HG02571 (cell line): Measurements from ENCODE around the gene BRIP1.
"Not testable (repeated sequence)": the region's sequence is repeated elsewhere in the genome, so short reads cannot be mapped to it uniquely, and the experiment has no call there.

Source experiments
- ATAC-seq: cut with Tn5 transposase; IDR thresholded peaks from one replicate; pipeline ENCODE4 v1.9.1; 2021; ENCODE audit warnings: mild to moderate bottlenecking, moderate library complexity; ENCODE audit not compliant: unreplicated experiment

Gene BRIP1

GRCh38 chr17:61862975-61863800, at the start of gene BRIP1:
TSS of gene BRIP1 (minus strand) at chr17:61863528. CDS start at chr17:61861539, 1,989 bp downstream.
- ATAC-seq = peak; percentile 94

GRCh38 chr17:61908292-61909037, 45.1 kb upstream of the BRIP1 start:
- no peak for ATAC-seq

GRCh38 chr17:61907361-61907760, 44.0 kb upstream of the BRIP1 start:
- ATAC-seq = no peak

- ATAC-seq = no peak
Observed at GRCh38 chr17:61904094-61904710, 40.9 kb upstream of the BRIP1 start.

- ATAC-seq = no peak
Observed at GRCh38 chr17:61903251-61903650, 39.9 kb upstream of the BRIP1 start.

- ATAC-seq = no peak
Observed at GRCh38 chr17:61897548-61898180, 34.3 kb upstream of the BRIP1 start.

- no peak for ATAC-seq
Observed at GRCh38 chr17:61895391-61895790, 32.1 kb upstream of the BRIP1 start.

GRCh38 chr17:61894310-61894709, 31.0 kb upstream of the BRIP1 start:
- ATAC-seq = not testable (repeated sequence)

GRCh38 chr17:61887733-61888132, 24.4 kb upstream of the BRIP1 start:
- not testable (repeated sequence) for ATAC-seq

GRCh38 chr17:61885865-61886264, 22.5 kb upstream of the BRIP1 start:
- ATAC-seq = not testable (repeated sequence)

- ATAC-seq = no peak
Observed at GRCh38 chr17:61884864-61885263, 21.5 kb upstream of the BRIP1 start.

GRCh38 chr17:61880589-61881102, 17.3 kb upstream of the BRIP1 start:
- no peak for ATAC-seq

GRCh38 chr17:61878984-61879612, 15.8 kb upstream of the BRIP1 start:
- no peak for ATAC-seq

GRCh38 chr17:61878520-61878919, 15.2 kb upstream of the BRIP1 start:
- ATAC-seq = no peak

GRCh38 chr17:61877837-61878236, 14.5 kb upstream of the BRIP1 start:
- ATAC-seq = no peak

- no peak for ATAC-seq
Observed at GRCh38 chr17:61875804-61876203, 12.5 kb upstream of the BRIP1 start.

GRCh38 chr17:61875285-61875684, 12.0 kb upstream of the BRIP1 start:
- no peak for ATAC-seq

- no peak for ATAC-seq
Observed at GRCh38 chr17:61874075-61874474, 10.7 kb upstream of the BRIP1 start.

- ATAC-seq = no peak
Observed at GRCh38 chr17:61872099-61872498, 8.8 kb upstream of the BRIP1 start.

- no peak for ATAC-seq
Observed at GRCh38 chr17:61869138-61869537, 5.8 kb upstream of the BRIP1 start.
